H1 (cell line): Measurements from ENCODE around the gene CEBPB. TPM values are rescaled to one million over a fixed set of nuclear protein-coding genes. Genes with fewer than 3 reads are reported as not detected.

ENCODE experiments used
- CTCF ChIA-PET: fragments of 300-600 bp; sonication (Branson Sonifier 250); formaldehyde crosslinking; loops from one replicate; lab custom pipeline; 2021; ENCODE audit not compliant: partially characterized antibody; lab: Charles Lee
- POLR2A ChIA-PET: fragments of 300-600 bp; sonication (Branson Sonifier 250); formaldehyde crosslinking; loops from one replicate; lab custom pipeline; 2021; ENCODE audit warnings: inconsistent platforms; ENCODE audit not compliant: partially characterized antibody; lab: Charles Lee
- DNase-seq, 2 experiments: peaks; one replicate each; pipeline versions ENCODE4 v3.0.0 to v3.0.0-alpha.2; 2010 to 2022; ENCODE audit warnings: low spot score in 2 of 2, low read depth in 1 of 2, mixed read lengths in 1 of 2
- FAIRE-seq: peaks from 2 replicates; lab custom pipeline; 2011; peaks lifted over from hg19 to GRCh38; lab: Jason Lieb, UNC
- H2AFZ ChIP-seq: 2 replicates; pipeline ENCODE4 v1.8.1; 2012; ENCODE audit warnings: low read length, inconsistent platforms
- H2AK5ac ChIP-seq: 2 replicates; pipeline ENCODE4 v1.6.1; 2013; ENCODE audit warnings: low read depth, low read length
- H2BK120ac ChIP-seq: replicated peaks from 2 replicates; pipeline ENCODE3; 2013; ENCODE audit warnings: low read depth, low read length, inconsistent platforms
- H2BK12ac ChIP-seq: 2 replicates; pipeline ENCODE4 v1.6.1; 2013; ENCODE audit warnings: low read depth, low read length
- H2BK15ac ChIP-seq: 2 replicates; pipeline ENCODE4 v1.6.1; 2013; ENCODE audit warnings: low read length
- H2BK20ac ChIP-seq: 2 replicates; pipeline ENCODE4 v1.6.1; 2013; ENCODE audit warnings: low read length
- H2BK5ac ChIP-seq: 2 replicates; pipeline ENCODE4 v1.6.1; 2013; ENCODE audit warnings: low read depth, low read length
- H3K14ac ChIP-seq: 2 replicates; pipeline ENCODE4 v1.6.1; 2013; ENCODE audit warnings: inconsistent platforms; ENCODE audit not compliant: insufficient read length
- H3K18ac ChIP-seq: 2 replicates; pipeline ENCODE4 v1.6.1; 2013; ENCODE audit warnings: low read length; ENCODE audit errors: extremely low read depth
- H3K23ac ChIP-seq: 2 replicates; pipeline ENCODE4 v1.6.1; 2013; ENCODE audit warnings: inconsistent platforms; ENCODE audit not compliant: insufficient read length
- H3K23me2 ChIP-seq: 2 replicates; pipeline ENCODE4 v1.6.1; 2013; ENCODE audit warnings: low read depth, low read length
- H3K27ac ChIP-seq: 2 replicates; pipeline ENCODE4 v1.6.1; 2011; ENCODE audit warnings: low read depth, low read length, inconsistent platforms
- H3K27me3 ChIP-seq, 4 experiments: replicated peaks in 1 of 4; 1 replicate in 1 of 4; 2 replicates in 3 of 4; pipeline versions ENCODE4 v1.6.1 to v1.8.1; 2011 to 2013; ENCODE audit warnings: low read length in 3 of 4, mild to moderate bottlenecking in 3 of 4, inconsistent platforms in 2 of 4, mixed read lengths in 2 of 4, moderate library complexity in 1 of 4; ENCODE audit not compliant: control insufficient read depth in 3 of 4, insufficient read depth in 3 of 4; ENCODE audit errors: extremely low read depth in 1 of 4
- H3K36me3 ChIP-seq, 4 experiments: 2 replicates each; pipeline versions ENCODE4 v1.6.1 to v1.8.1; 2011 to 2013; ENCODE audit warnings: mild to moderate bottlenecking in 4 of 4, low read length in 3 of 4, moderate library complexity in 2 of 4, control low read depth in 1 of 4, inconsistent platforms in 1 of 4; ENCODE audit not compliant: insufficient read depth in 4 of 4, control insufficient read depth in 2 of 4
- H3K4ac ChIP-seq: replicated peaks from 2 replicates; pipeline ENCODE3; 2013; ENCODE audit warnings: low read length, low read depth, mixed read lengths, inconsistent platforms; ENCODE audit not compliant: insufficient read length
- H3K4me1 ChIP-seq, 4 experiments: replicated peaks in 1 of 4; 1 replicate in 1 of 4; 2 replicates in 3 of 4; pipeline versions ENCODE4 v1.6.1 to v1.8.1; 2011 to 2013; ENCODE audit warnings: low read length in 3 of 4, inconsistent platforms in 2 of 4, mixed read lengths in 1 of 4; ENCODE audit not compliant: insufficient read depth in 4 of 4, control insufficient read depth in 3 of 4
- H3K4me2 ChIP-seq, 2 experiments: 2 replicates each; pipeline versions ENCODE4 v1.6.1 to v1.8.1; 2011 to 2013; ENCODE audit warnings: low read depth in 2 of 2, low read length in 2 of 2, control low read depth in 1 of 2, inconsistent platforms in 1 of 2, mild to moderate bottlenecking in 1 of 2; ENCODE audit not compliant: insufficient read depth in 1 of 2
- H3K4me3 ChIP-seq, 4 experiments: fragments of 200-600, 300-600 bp in 1 of 4; sonication (generic), shearing (Covaris generic), sonication (Bioruptor Twin) in 1 of 4; 2 replicates each; pipeline versions ENCODE4 v1.5.1 to v1.8.1; 2011 to 2016; ENCODE audit warnings: low read length in 4 of 4, low read depth in 3 of 4, control low read depth in 2 of 4, inconsistent platforms in 2 of 4, mild to moderate bottlenecking in 2 of 4, mixed read lengths in 1 of 4, moderate library complexity in 1 of 4; ENCODE audit not compliant: insufficient read depth in 2 of 4; ENCODE audit errors: extremely low read depth in 1 of 4
- H3K56ac ChIP-seq: replicated peaks from 2 replicates; pipeline ENCODE3; 2013; ENCODE audit warnings: low read depth, mild to moderate bottlenecking, mixed read lengths, low read length, inconsistent platforms; ENCODE audit not compliant: insufficient read length
- H3K79me1 ChIP-seq: 2 replicates; pipeline ENCODE4 v1.6.1; 2013; ENCODE audit warnings: low read depth, low read length, control low read depth
- H3K79me2 ChIP-seq, 2 experiments: 2 replicates each; pipeline versions ENCODE4 v1.6.1 to v1.8.1; 2012 to 2013; ENCODE audit warnings: low read length in 2 of 2, mild to moderate bottlenecking in 2 of 2, inconsistent platforms in 1 of 2; ENCODE audit not compliant: insufficient read depth in 2 of 2, control insufficient read depth in 1 of 2
- H3K9ac ChIP-seq, 4 experiments: replicated peaks in 1 of 4; 1 replicate in 1 of 4; 2 replicates in 3 of 4; pipeline versions ENCODE4 v1.6.1 to v1.8.1; 2011 to 2013; ENCODE audit warnings: low read depth in 3 of 4, low read length in 3 of 4, control low read depth in 2 of 4, mild to moderate bottlenecking in 2 of 4, moderate library complexity in 2 of 4, inconsistent platforms in 1 of 4; ENCODE audit errors: extremely low read depth in 1 of 4
- H3K9me3 ChIP-seq, 2 experiments: 2 replicates each; pipeline versions ENCODE4 v1.6.1 to v1.8.1; 2012 to 2013; ENCODE audit warnings: mild to moderate bottlenecking in 2 of 2, moderate library complexity in 2 of 2, control low read depth in 1 of 2, inconsistent platforms in 1 of 2, low read depth in 1 of 2, low read length in 1 of 2, mixed read lengths in 1 of 2; ENCODE audit not compliant: insufficient read depth in 2 of 2
- H4K20me1 ChIP-seq, 2 experiments: replicated peaks in 1 of 2; 2 replicates each; pipeline versions ENCODE3 to v1.8.1; 2011 to 2013; ENCODE audit warnings: inconsistent platforms in 2 of 2, low read length in 2 of 2, mild to moderate bottlenecking in 1 of 2; ENCODE audit not compliant: insufficient read depth in 2 of 2, control insufficient read depth in 1 of 2
- H4K5ac ChIP-seq: 2 replicates; pipeline ENCODE4 v1.6.1; 2013; ENCODE audit warnings: low read length, low read depth, mixed read lengths, inconsistent platforms; ENCODE audit not compliant: insufficient read length
- H4K8ac ChIP-seq: 2 replicates; pipeline ENCODE4 v1.8.0; 2013; ENCODE audit warnings: mild to moderate bottlenecking, moderate library complexity, low read length, inconsistent platforms; ENCODE audit not compliant: insufficient read depth; ENCODE audit errors: extremely low read depth
- H4K91ac ChIP-seq: replicated peaks from 2 replicates; pipeline ENCODE3; 2013; ENCODE audit warnings: low read length, mixed read lengths, inconsistent platforms; ENCODE audit not compliant: insufficient read length
- CTCF ChIP-seq, 3 experiments: IDR thresholded peaks; 1 replicate in 2 of 3; 2 replicates in 1 of 3; pipeline versions ENCODE4 v1.5.1 to v1.6.1; 2011; ENCODE audit warnings: low read length in 3 of 3, mild to moderate bottlenecking in 3 of 3, inconsistent platforms in 2 of 3, low read depth in 1 of 3, moderate library complexity in 1 of 3; ENCODE audit not compliant: insufficient read depth in 1 of 3; ENCODE audit errors: control extremely low read depth in 1 of 3
- FOSL1 ChIP-seq: IDR thresholded peaks from 2 replicates; pipeline ENCODE4 v1.6.1; 2011; ENCODE audit warnings: mild to moderate bottlenecking, low read depth, low read length, moderate library complexity; ENCODE audit not compliant: insufficient read depth
- HDAC6 ChIP-seq: IDR thresholded peaks from one replicate; pipeline ENCODE4 v1.7.1; 2012; ENCODE audit warnings: low read depth, mild to moderate bottlenecking, inconsistent platforms, low read length, moderate library complexity
- SP2 ChIP-seq: IDR thresholded peaks from 2 replicates; pipeline ENCODE4 v1.6.1; 2012; ENCODE audit warnings: mild to moderate bottlenecking, low read length, inconsistent platforms
- WGBS, 2 experiments: shearing (Covaris generic) in 1 of 2; methylation state at CpG; one replicate each; pipeline versions ENCODE4 v1.1.6 to v1.1.7; 2013 to 2015; ENCODE audit warnings: low lambda C conversion rate in 2 of 2, mixed read lengths in 2 of 2, inconsistent platforms in 1 of 2, low coverage in 1 of 2, missing lambda C conversion rate in 1 of 2; ENCODE audit not compliant: insufficient replicate concordance in 2 of 2, insufficient coverage in 1 of 2, insufficient read length in 1 of 2; ENCODE audit errors: extremely low coverage in 1 of 2, missing lambda C conversion rate in 1 of 2; 5-methylcytosine and 5-hydroxymethylcytosine counted together
- polyA plus RNA-seq, 7 experiments: library from polyadenylated mRNA; depleted of rRNA in 3 of 7; stranded (reverse) in 5 of 7; unstranded in 2 of 7; fragments of >200 nt in 5 of 7; fragments of 200-250 nt in 2 of 7; gene quantifications; 1 replicate in 5 of 7; 2 replicates in 1 of 7; 4 replicates in 1 of 7; pipeline versions ENCODE4 v1.2.1 to v1.2.3, GENCODE V29; 2011 to 2013; ENCODE audit warnings: missing spikeins in 2 of 7, mixed read lengths in 2 of 7
- total RNA-seq: library from RNA; stranded (reverse); fragmentation: NEBNext Ultra II Directional; extraction: Animal tissue kit (Norgen Biotek cat#: 25700); gene quantifications from 2 replicates; pipeline ENCODE4 v1.2.1, GENCODE V29; 2021

Gene CEBPB
- total and polyA plus RNA-seq, 2 of the 8 experiments (the other 6 are each of a cell fraction or from before 2014, with no cell fraction given) = 7.1 to 24.1 TPM

- ChIA-PET CTCF (interaction anchor here (0.6 to 1.2 kb wide), 4 partner anchors 7 to 856 kb away, joined by 3 to 4 read pairs (median 4); no protein-coding TSS in a partner anchor), POLR2A (no interaction called here)
- no peak overlapping the region for H2BK5ac ChIP-seq
- no peak overlapping the region for H3K56ac ChIP-seq
- no peak overlapping the region for H2BK120ac ChIP-seq
- DNase-seq (no peak), FAIRE-seq (no peak)
- no peak overlapping the region for H3K18ac ChIP-seq
- no peaks in the 10 kb centered on the region for H3K9me3 ChIP-seq
- H2AK5ac ChIP-seq = no peak overlapping the region
- H3K4me2 ChIP-seq = no peak overlapping the region
- H3K27ac ChIP-seq = no peak overlapping the region
- no peak overlapping the region for H2BK15ac ChIP-seq
- H3K9ac ChIP-seq = no peak overlapping the region
- no peak overlapping the region for H3K4me3 ChIP-seq
- H4K91ac ChIP-seq = no peak overlapping the region
- no peak for TF ChIP-seq HDAC6
- no peak for TF ChIP-seq SP2
- no peak for TF ChIP-seq CTCF (IDR thresholded peaks at IDR 0.05; ENCODE audit: control extremely low read depth in 1 of 3, insufficient read depth in 1 of 3, low read depth in 1 of 3, low read length in 3 of 3)
- TF ChIP-seq FOSL1 = no peak
- 94% methylated on average over 9 of the region's 9 CpGs; no CpG with 5 or more reads in 1 of the 2 experiments for WGBS, 2 experiments
- H4K20me1 ChIP-seq = peaks cover 0 to 2% of the 10 kb centered on the region in 2 experiments
- no peak overlapping the region for H3K4ac ChIP-seq
- no peaks in the 10 kb centered on the region for H3K23me2 ChIP-seq
- H4K8ac ChIP-seq = no peak overlapping the region
- H3K79me2 ChIP-seq = no peaks in the 10 kb centered on the region
- H3K4me1 ChIP-seq = no peaks in the 10 kb centered on the region
- H2BK12ac ChIP-seq = no peak overlapping the region
- no peaks in the 10 kb centered on the region for H3K36me3 ChIP-seq
- no peak overlapping the region for H3K14ac ChIP-seq
- no peaks in the 10 kb centered on the region for H3K79me1 ChIP-seq
- no peak overlapping the region for H3K23ac ChIP-seq
- H2AFZ ChIP-seq = no peak overlapping the region
- no peak overlapping the region for H2BK20ac ChIP-seq
- no peak overlapping the region for H4K5ac ChIP-seq
- no peaks in the 10 kb centered on the region for H3K27me3 ChIP-seq
Observed at GRCh38 chr20:50230871-50231560, 40.4 kb downstream of the CEBPB start.
